Measurements from ENCODE around the gene C22orf42. TPM values are rescaled to one million over a fixed set of nuclear protein-coding genes. Genes with fewer than 3 reads are reported as not detected.

Gene C22orf42
- polyA plus RNA-seq, 3 donors: 0.28 to 0.65 (median 0.31) TPM

GRCh38 chr22:32177221-32177765, 18.2 kb upstream of the C22orf42 start:
- H3K4me3 ChIP-seq (replicated peaks in 1 of 3; ENCODE audit: low read depth in 2 of 3, low read length in 3 of 3): no peak overlapping the region
- Mint-ChIP-seq H3K27me3 (ENCODE audit: low read depth in 3 of 3) (peaks cover 46 to 53% (median 50%) of the 10 kb centered on the region in 3 donors), H3K27ac (no peak overlapping the region), H3K4me3 (peak overlapping the region in 1 of 2 donors; percentile 50), H3K36me3 (peaks cover 0 to 4% of the 10 kb centered on the region in 2 donors), H3K9me3 (peaks cover 0 to 17% (median 3%) of the 10 kb centered on the region in 7 donors), H3K4me1 (peaks cover 6% of the 10 kb centered on the region)
- H3K9me3 ChIP-seq (replicated peaks in 1 of 2; ENCODE audit: control insufficient read depth in 1 of 2, insufficient read depth in 1 of 2, low read length in 2 of 2): peaks cover 0 to 16% of the 10 kb centered on the region in 2 donors
- 97% methylated on average over 4 of the region's 8 CpGs for WGBS (ENCODE audit: insufficient coverage)
- H3K79me2 ChIP-seq (ENCODE audit: insufficient read depth, low read length): no peaks in the 10 kb centered on the region
- no peak overlapping the region for H3K4me2 ChIP-seq (replicated peaks; ENCODE audit: extremely low read depth, low read length, poor library complexity, severe bottlenecking)
- TF ChIP-seq, protein P1, sequence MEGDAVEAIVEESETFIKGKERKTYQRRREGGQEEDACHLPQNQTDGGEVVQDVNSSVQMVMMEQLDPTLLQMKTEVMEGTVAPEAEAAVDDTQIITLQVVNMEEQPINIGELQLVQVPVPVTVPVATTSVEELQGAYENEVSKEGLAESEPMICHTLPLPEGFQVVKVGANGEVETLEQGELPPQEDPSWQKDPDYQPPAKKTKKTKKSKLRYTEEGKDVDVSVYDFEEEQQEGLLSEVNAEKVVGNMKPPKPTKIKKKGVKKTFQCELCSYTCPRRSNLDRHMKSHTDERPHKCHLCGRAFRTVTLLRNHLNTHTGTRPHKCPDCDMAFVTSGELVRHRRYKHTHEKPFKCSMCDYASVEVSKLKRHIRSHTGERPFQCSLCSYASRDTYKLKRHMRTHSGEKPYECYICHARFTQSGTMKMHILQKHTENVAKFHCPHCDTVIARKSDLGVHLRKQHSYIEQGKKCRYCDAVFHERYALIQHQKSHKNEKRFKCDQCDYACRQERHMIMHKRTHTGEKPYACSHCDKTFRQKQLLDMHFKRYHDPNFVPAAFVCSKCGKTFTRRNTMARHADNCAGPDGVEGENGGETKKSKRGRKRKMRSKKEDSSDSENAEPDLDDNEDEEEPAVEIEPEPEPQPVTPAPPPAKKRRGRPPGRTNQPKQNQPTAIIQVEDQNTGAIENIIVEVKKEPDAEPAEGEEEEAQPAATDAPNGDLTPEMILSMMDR (IDR thresholded peaks at IDR 0.05): no peak
- no peaks in the 10 kb centered on the region for H3K36me3 ChIP-seq (replicated peaks in 1 of 2; ENCODE audit: control insufficient read depth in 1 of 2, insufficient read depth in 2 of 2, low read length in 2 of 2)
- H3K4me1 ChIP-seq (ENCODE audit: control insufficient read depth in 1 of 2, insufficient read depth in 2 of 2, low read length in 2 of 2): peaks cover 6 to 11% of the 10 kb centered on the region in 2 donors
- intact Hi-C loops (cut with micrococcal nuclease): loop anchor here in 1 of 2 donors (10.0 kb wide), 1 partner anchor 52 kb away; no protein-coding TSS in a partner anchor
- H3K27ac ChIP-seq (ENCODE audit: low read depth in 1 of 2, low read length in 2 of 2): no peak overlapping the region
- DNase-seq: no peak
- no peak overlapping the region for H3K9ac ChIP-seq (ENCODE audit: insufficient read depth, low read length, poor library complexity, severe bottlenecking)
- H2AFZ ChIP-seq (ENCODE audit: insufficient read depth, low read depth, low read length, poor library complexity, severe bottlenecking): no peak overlapping the region
- H4K20me1 ChIP-seq (ENCODE audit: insufficient read depth, low read length): no peaks in the 10 kb centered on the region
- peaks cover 14 to 49% of the 10 kb centered on the region in 2 donors for H3K27me3 ChIP-seq (ENCODE audit: control insufficient read depth in 2 of 2, insufficient read depth in 2 of 2, low read length in 2 of 2)

DNA sequence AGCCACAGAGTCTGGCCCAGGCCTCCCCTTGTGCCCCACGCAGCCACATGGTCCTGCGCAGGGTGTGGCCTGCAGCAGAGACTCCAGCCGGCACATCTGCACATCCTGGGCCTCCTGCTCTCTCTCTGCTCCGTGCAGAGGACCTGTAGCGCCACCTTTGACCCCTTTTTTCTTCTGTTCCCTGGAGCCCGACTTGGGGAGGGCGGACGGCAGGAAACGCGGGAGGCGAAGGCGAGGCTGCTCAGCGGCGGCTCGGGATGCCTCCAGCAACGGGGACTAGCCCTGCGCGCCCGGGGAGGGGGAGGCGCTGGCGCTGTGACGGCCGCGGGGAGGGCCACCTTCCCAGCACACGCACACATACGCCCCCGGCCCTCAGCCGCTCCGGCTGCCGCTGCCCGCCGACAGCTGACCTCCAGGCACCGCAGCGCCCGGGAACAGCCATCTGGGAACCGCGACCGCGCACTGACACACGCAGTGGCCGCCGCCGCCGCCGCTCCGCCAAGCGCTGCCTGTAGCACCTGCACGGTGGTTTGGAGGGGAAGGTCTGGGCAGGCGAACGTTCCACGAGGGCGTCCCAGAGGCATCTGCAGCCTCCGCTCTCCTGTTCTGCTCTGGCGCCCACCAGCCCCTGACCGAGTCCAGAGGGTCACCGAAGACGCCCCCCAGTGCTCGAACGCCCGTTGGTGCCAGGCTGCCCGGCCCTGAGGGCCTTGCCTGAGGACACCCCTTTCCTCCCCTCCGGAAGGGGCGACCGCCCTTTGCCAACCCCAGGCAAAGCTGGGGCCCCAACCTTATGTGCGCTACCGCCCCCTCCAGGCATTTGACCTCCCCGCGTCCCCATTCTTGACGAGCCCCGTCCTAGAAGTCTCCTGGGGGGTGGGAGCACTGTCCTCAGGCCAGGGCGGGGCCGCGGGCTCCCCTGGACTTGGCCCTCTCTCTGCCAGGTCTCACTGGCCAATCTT, 16.9 kb upstream of the C22orf42 start:
- Mint-ChIP-seq H3K27ac (no peak overlapping the region), H3K36me3 (peaks cover 0 to 4% of the 10 kb centered on the region in 2 donors), H3K9me3 (peaks cover 0 to 17% (median 3%) of the 10 kb centered on the region in 7 donors), H3K4me3 (peak overlapping the region; percentile 31 to 83), H3K27me3 (ENCODE audit: low read depth in 3 of 3) (peaks cover 47 to 53% (median 50%) of the 10 kb centered on the region in 3 donors), H3K4me1 (peaks cover 6% of the 10 kb centered on the region)
- H3K9ac ChIP-seq (ENCODE audit: insufficient read depth, low read length, poor library complexity, severe bottlenecking): no peak overlapping the region
- WGBS (ENCODE audit: insufficient coverage): 4% methylated on average over 65 of the region's 73 CpGs
- H3K79me2 ChIP-seq (ENCODE audit: insufficient read depth, low read length): no peaks in the 10 kb centered on the region
- TF ChIP-seq, protein P1 (IDR thresholded peaks at IDR 0.05): peak; percentile 24
- peak overlapping the region in 2 of 3 experiments; percentile 4 to 44 for H3K4me3 ChIP-seq (replicated peaks in 1 of 3; ENCODE audit: low read depth in 2 of 3, low read length in 3 of 3)
- peak overlapping the region; percentile 65 for H2AFZ ChIP-seq (ENCODE audit: insufficient read depth, low read depth, low read length, poor library complexity, severe bottlenecking)
- peaks cover 6 to 11% of the 10 kb centered on the region in 2 donors for H3K4me1 ChIP-seq (ENCODE audit: control insufficient read depth in 1 of 2, insufficient read depth in 2 of 2, low read length in 2 of 2)
- no peaks in the 10 kb centered on the region for H3K36me3 ChIP-seq (replicated peaks in 1 of 2; ENCODE audit: control insufficient read depth in 1 of 2, insufficient read depth in 2 of 2, low read length in 2 of 2)
- H3K9me3 ChIP-seq (replicated peaks in 1 of 2; ENCODE audit: control insufficient read depth in 1 of 2, insufficient read depth in 1 of 2, low read length in 2 of 2): peaks cover 0 to 16% of the 10 kb centered on the region in 2 donors
- peak overlapping the region; percentile 67 for H3K4me2 ChIP-seq (replicated peaks; ENCODE audit: extremely low read depth, low read length, poor library complexity, severe bottlenecking)
- H4K20me1 ChIP-seq (ENCODE audit: insufficient read depth, low read length): no peaks in the 10 kb centered on the region
- peaks cover 14 to 49% of the 10 kb centered on the region in 2 donors for H3K27me3 ChIP-seq (ENCODE audit: control insufficient read depth in 2 of 2, insufficient read depth in 2 of 2, low read length in 2 of 2)
- intact Hi-C loops (cut with micrococcal nuclease): loop anchor here in 1 of 2 donors (10.0 kb wide), 1 partner anchor 51 kb away; no protein-coding TSS in a partner anchor
- no peak overlapping the region for H3K27ac ChIP-seq (ENCODE audit: low read depth in 1 of 2, low read length in 2 of 2)
- no peak for DNase-seq
